IPS-20b (cell line): Measurements from ENCODE around the gene GRP.

Source experiments
- H3K27ac ChIP-seq: one replicate; pipeline ENCODE4 v1.5.1; 2013; ENCODE audit warnings: low read length
- H3K27me3 ChIP-seq: 2 replicates; pipeline ENCODE4 v1.6.1; 2013; ENCODE audit warnings: mild to moderate bottlenecking, low read length, inconsistent platforms; ENCODE audit not compliant: insufficient read depth
- H3K36me3 ChIP-seq: 2 replicates; pipeline ENCODE4 v1.6.1; 2013; ENCODE audit warnings: low read depth, mild to moderate bottlenecking, inconsistent platforms, low read length, moderate library complexity; ENCODE audit not compliant: insufficient read depth
- H3K4me1 ChIP-seq: 2 replicates; pipeline ENCODE4 v1.6.1; 2013; ENCODE audit warnings: mild to moderate bottlenecking, control low read depth, inconsistent platforms, low read length, moderate library complexity; ENCODE audit not compliant: insufficient read depth
- H3K4me3 ChIP-seq: 2 replicates; pipeline ENCODE4 v1.5.1; 2013; ENCODE audit warnings: mild to moderate bottlenecking, low read length, inconsistent platforms
- H3K9ac ChIP-seq: 2 replicates; pipeline ENCODE4 v1.6.1; 2013; ENCODE audit warnings: low read depth, mild to moderate bottlenecking, inconsistent platforms, low read length, moderate library complexity
- H3K9me3 ChIP-seq: 2 replicates; pipeline ENCODE4 v1.6.1; 2013; ENCODE audit warnings: mild to moderate bottlenecking, low read depth, low read length, inconsistent platforms; ENCODE audit not compliant: insufficient read depth

The GRP gene

GRCh38 chr18:59219672-59220163 is at the start of gene GRP:
TSS of gene GRP (plus strand) at chr18:59220158. CDS start at chr18:59220266, 108 bp downstream.
- H3K4me3 ChIP-seq, result peak within 1 kb of the TSS; percentile 64

GRCh38 chr18:59172664-59173249 is 47.2 kb upstream of the GRP start:
- no peaks in the 10 kb centered on the region for H3K27me3 ChIP-seq
- H3K4me3 ChIP-seq, result no peak overlapping the region
- H3K27ac ChIP-seq, result no peak overlapping the region
- peaks cover 30% of the 10 kb centered on the region for H3K9me3 ChIP-seq
- no peaks in the 10 kb centered on the region for H3K36me3 ChIP-seq
- no peak overlapping the region for H3K9ac ChIP-seq
- no peaks in the 10 kb centered on the region for H3K4me1 ChIP-seq

More at GRCh38 chr18:59219672-59220163, at the start of gene GRP:
- H3K9ac ChIP-seq, result no peak within 1 kb of the TSS
- H3K9me3 ChIP-seq, result peaks cover 2% of the 10 kb centered on the region; the same call in 1 of the 2 replicates
- H3K36me3 ChIP-seq, result no peaks in the 10 kb centered on the region
- peaks cover 99% of the 10 kb centered on the region for H3K27me3 ChIP-seq
- no peak within 1 kb of the TSS for H3K27ac ChIP-seq
- no peaks in the 10 kb centered on the region for H3K4me1 ChIP-seq

GRCh38 chr18:59177485-59177884 is 42.5 kb upstream of the GRP start:
- Histone ChIP-seq H3K27me3 (no peaks in the 10 kb centered on the region; the same call in 1 of the 2 replicates), H3K4me1 (no peaks in the 10 kb centered on the region), H3K9ac (no peak overlapping the region), H3K36me3 (no peaks in the 10 kb centered on the region), H3K27ac (no peak overlapping the region), H3K4me3 (no peak overlapping the region), H3K9me3 (peaks cover 20% of the 10 kb centered on the region)

- H3K9me3 ChIP-seq, result no peaks in the 10 kb centered on the region
- no peak overlapping the region for H3K4me3 ChIP-seq
- no peak overlapping the region for H3K9ac ChIP-seq
- H3K27me3 ChIP-seq, result no peaks in the 10 kb centered on the region; the same call in 1 of the 2 replicates
- H3K36me3 ChIP-seq, result no peaks in the 10 kb centered on the region
- H3K4me1 ChIP-seq, result no peaks in the 10 kb centered on the region
- no peak overlapping the region for H3K27ac ChIP-seq
Measured at GRCh38 chr18:59180150-59180845, 39.7 kb upstream of the GRP start.

GRCh38 chr18:59182673-59183072 is 37.3 kb upstream of the GRP start:
- H3K9me3 ChIP-seq, result no peaks in the 10 kb centered on the region
- no peaks in the 10 kb centered on the region for H3K36me3 ChIP-seq
- no peak overlapping the region for H3K9ac ChIP-seq
- no peaks in the 10 kb centered on the region for H3K4me1 ChIP-seq
- no peak overlapping the region for H3K4me3 ChIP-seq
- H3K27me3 ChIP-seq, result no peaks in the 10 kb centered on the region; the same call in 1 of the 2 replicates
- H3K27ac ChIP-seq, result no peak overlapping the region

GRCh38 chr18:59189008-59189407 is 30.9 kb upstream of the GRP start:
- Histone ChIP-seq H3K4me1 (no peaks in the 10 kb centered on the region), H3K27me3 (no peaks in the 10 kb centered on the region), H3K36me3 (no peaks in the 10 kb centered on the region), H3K4me3 (no peak overlapping the region), H3K9ac (no peak overlapping the region), H3K27ac (no peak overlapping the region), H3K9me3 (no peaks in the 10 kb centered on the region)

- H3K27me3 ChIP-seq, result no peaks in the 10 kb centered on the region
- H3K9me3 ChIP-seq, result no peaks in the 10 kb centered on the region
- H3K27ac ChIP-seq, result no peak overlapping the region
- H3K36me3 ChIP-seq, result no peaks in the 10 kb centered on the region
- no peak overlapping the region for H3K4me3 ChIP-seq
- no peak overlapping the region for H3K9ac ChIP-seq
- H3K4me1 ChIP-seq, result no peaks in the 10 kb centered on the region
Measured at GRCh38 chr18:59189746-59190145, 30.2 kb upstream of the GRP start.

GRCh38 chr18:59196161-59196725 is 23.7 kb upstream of the GRP start:
- H3K9me3 ChIP-seq, result no peaks in the 10 kb centered on the region
- H3K4me3 ChIP-seq, result no peak overlapping the region
- no peaks in the 10 kb centered on the region for H3K36me3 ChIP-seq
- peaks cover 6% of the 10 kb centered on the region; the same call in 1 of the 2 replicates for H3K4me1 ChIP-seq
- H3K9ac ChIP-seq, result no peak overlapping the region
- peaks cover 6% of the 10 kb centered on the region; the same call in 1 of the 2 replicates for H3K27me3 ChIP-seq
- H3K27ac ChIP-seq, result no peak overlapping the region

- H3K36me3 ChIP-seq, result no peaks in the 10 kb centered on the region
- H3K4me1 ChIP-seq, result peaks cover 6% of the 10 kb centered on the region; the same call in 1 of the 2 replicates
- H3K9ac ChIP-seq, result no peak overlapping the region
- H3K27me3 ChIP-seq, result peaks cover 6% of the 10 kb centered on the region; the same call in 1 of the 2 replicates
- no peaks in the 10 kb centered on the region for H3K9me3 ChIP-seq
- no peak overlapping the region for H3K4me3 ChIP-seq
- no peak overlapping the region for H3K27ac ChIP-seq
Measured at GRCh38 chr18:59197636-59198035, 22.3 kb upstream of the GRP start.

GRCh38 chr18:59198215-59198614 is 21.7 kb upstream of the GRP start:
- Histone ChIP-seq H3K27me3 (peaks cover 6% of the 10 kb centered on the region; the same call in 1 of the 2 replicates), H3K4me1 (peaks cover 6% of the 10 kb centered on the region; the same call in 1 of the 2 replicates), H3K27ac (no peak overlapping the region), H3K9ac (no peak overlapping the region), H3K4me3 (no peak overlapping the region), H3K9me3 (no peaks in the 10 kb centered on the region), H3K36me3 (no peaks in the 10 kb centered on the region)

- H3K9me3 ChIP-seq, result no peaks in the 10 kb centered on the region
- H3K27me3 ChIP-seq, result peaks cover 6% of the 10 kb centered on the region; the same call in 1 of the 2 replicates
- H3K4me1 ChIP-seq, result peaks cover 6% of the 10 kb centered on the region; the same call in 1 of the 2 replicates
- H3K4me3 ChIP-seq, result no peak overlapping the region
- H3K27ac ChIP-seq, result no peak overlapping the region
- no peak overlapping the region for H3K9ac ChIP-seq
- H3K36me3 ChIP-seq, result no peaks in the 10 kb centered on the region
Measured at GRCh38 chr18:59200787-59201186, 19.2 kb upstream of the GRP start.
